MM.1S (cell line): Measurements from ENCODE around the gene ZBTB7A.

ENCODE experiments used
- EZH2 ChIP-seq: fragments of 300-600 bp; sonication (generic); optimal IDR thresholded peaks from 2 replicates; pipeline ENCODE3; 2017; ENCODE audit warnings: low read depth, mild to moderate bottlenecking, antibody characterized with exemption, low read length, mixed read lengths
- EZH2phosphoT487 ChIP-seq: fragments of 300-600 bp; sonication (generic); IDR thresholded peaks from 2 replicates; pipeline ENCODE4 v1.6.1; 2018; ENCODE audit warnings: antibody characterized with exemption, low read length
- TF ChIP-seq, protein P1 (sequence below): fragments of 300-600 bp; sonication (generic); IDR thresholded peaks from 2 replicates; pipeline ENCODE4 v1.5.1; 2016; ENCODE audit warnings: antibody characterized with exemption, low read length, mixed read lengths

GRCh38 chr19:4077800-4078684 lies 11.3 kb upstream of the ZBTB7A start:
- TF ChIP-seq, protein P1, sequence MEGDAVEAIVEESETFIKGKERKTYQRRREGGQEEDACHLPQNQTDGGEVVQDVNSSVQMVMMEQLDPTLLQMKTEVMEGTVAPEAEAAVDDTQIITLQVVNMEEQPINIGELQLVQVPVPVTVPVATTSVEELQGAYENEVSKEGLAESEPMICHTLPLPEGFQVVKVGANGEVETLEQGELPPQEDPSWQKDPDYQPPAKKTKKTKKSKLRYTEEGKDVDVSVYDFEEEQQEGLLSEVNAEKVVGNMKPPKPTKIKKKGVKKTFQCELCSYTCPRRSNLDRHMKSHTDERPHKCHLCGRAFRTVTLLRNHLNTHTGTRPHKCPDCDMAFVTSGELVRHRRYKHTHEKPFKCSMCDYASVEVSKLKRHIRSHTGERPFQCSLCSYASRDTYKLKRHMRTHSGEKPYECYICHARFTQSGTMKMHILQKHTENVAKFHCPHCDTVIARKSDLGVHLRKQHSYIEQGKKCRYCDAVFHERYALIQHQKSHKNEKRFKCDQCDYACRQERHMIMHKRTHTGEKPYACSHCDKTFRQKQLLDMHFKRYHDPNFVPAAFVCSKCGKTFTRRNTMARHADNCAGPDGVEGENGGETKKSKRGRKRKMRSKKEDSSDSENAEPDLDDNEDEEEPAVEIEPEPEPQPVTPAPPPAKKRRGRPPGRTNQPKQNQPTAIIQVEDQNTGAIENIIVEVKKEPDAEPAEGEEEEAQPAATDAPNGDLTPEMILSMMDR, result no peak
- TF ChIP-seq EZH2, result no peak
- TF ChIP-seq EZH2phosphoT487, result no peak
